NCI-H2227 (cell line): ENCODE data around the gene CKB.

Experiments used
- DNase-seq: peaks from one replicate; lab custom pipeline; 2025; ENCODE audit not compliant: unreplicated experiment; lab: John Stamatoyannopoulos, UW

The CKB gene

GRCh38 chr14:103522649-103523574 is at the start of gene CKB:
Gene CKB (minus strand): TSS chr14:103522830. CDS start chr14:103522493, 337 bp downstream.
- peak; percentile 94 for DNase-seq

- no peak for DNase-seq
These were observed 46.8 kb upstream of the CKB start for GRCh38 chr14:103569408-103569807.

GRCh38 chr14:103568952-103569351 is 46.3 kb upstream of the CKB start:
- DNase-seq = peak; percentile 94

GRCh38 chr14:103563844-103564505 is 41.3 kb upstream of the CKB start:
- no peak for DNase-seq

- no peak for DNase-seq
These were observed 40.6 kb upstream of the CKB start for GRCh38 chr14:103563226-103563620.

- DNase-seq = peak; percentile 95
These were observed 40.0 kb upstream of the CKB start, which contains the start of the genes BAG5 and COA8 for GRCh38 chr14:103562429-103563225. Gene BAG5 (minus strand): TSS chr14:103562657. CDS start chr14:103561164, 1,493 bp downstream. Gene COA8 (plus strand): TSS chr14:103562960. CDS start chr14:103563002, 42 bp downstream.

- no peak for DNase-seq
These were observed 39.5 kb upstream of the CKB start for GRCh38 chr14:103562179-103562428.

GRCh38 chr14:103561381-103562178 is 39.0 kb upstream of the CKB start:
- peak; percentile 68 for DNase-seq

- no peak for DNase-seq
These were observed 38.1 kb upstream of the CKB start for GRCh38 chr14:103560691-103561090.

GRCh38 chr14:103559766-103560165 is 37.1 kb upstream of the CKB start:
- no peak for DNase-seq

GRCh38 chr14:103558071-103558882 is 35.6 kb upstream of the CKB start:
- no peak for DNase-seq

GRCh38 chr14:103556946-103557758 is 34.5 kb upstream of the CKB start:
- DNase-seq = no peak

- no peak for DNase-seq
These were observed 33.1 kb upstream of the CKB start for GRCh38 chr14:103555559-103556337.

GRCh38 chr14:103552846-103553210 is 30.2 kb upstream of the CKB start:
- no peak for DNase-seq

- no peak for DNase-seq
These were observed 29.6 kb upstream of the CKB start for GRCh38 chr14:103552011-103552845.

GRCh38 chr14:103551338-103551762 is 28.7 kb upstream of the CKB start:
- no peak for DNase-seq
